Subcutaneous adipose tissue (tissue), 4 donors: ENCODE results near the gene IL1B. TPM values are rescaled to one million over a fixed set of nuclear protein-coding genes. Genes with fewer than 3 reads are reported as not detected.

ENCODE experiments used
- CTCF ChIP-seq: fragments of 450-650 bp; IDR thresholded peaks from one replicate; pipeline ENCODE4 v1.5.1; 2016; ENCODE audit warnings: low read depth, mild to moderate bottlenecking, control low read depth, antibody characterized with exemption, moderate library complexity
- total RNA-seq, 4 donors: library from RNA; depleted of rRNA; stranded (reverse); fragments of >200 nt; gene quantifications; one replicate each; pipeline ENCODE4 v1.1.0, GENCODE V29; 2016

Gene IL1B
- total RNA-seq, 4 donors from 2014 or later: 1.1 TPM; not detected in 3

DNA sequence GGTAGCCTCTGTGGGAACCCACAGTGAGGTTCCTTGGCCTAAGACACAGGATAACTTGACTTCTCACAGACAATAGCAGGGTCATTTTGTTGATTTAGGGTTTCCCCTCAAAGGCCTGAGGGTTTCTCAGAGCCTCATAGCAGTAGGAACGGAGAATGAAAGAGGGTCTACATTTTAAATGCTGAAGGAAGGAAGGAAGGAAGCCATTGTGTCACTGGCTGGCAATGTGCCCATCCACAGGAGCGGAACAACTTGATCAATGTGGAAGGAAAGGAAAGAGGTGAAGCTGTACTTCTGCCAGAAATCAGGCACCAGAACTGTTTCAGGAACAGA is 5.1 kb downstream of the IL1B start:
- TF ChIP-seq CTCF: no peak

GRCh38 chr2:112830682-112831512 is 5.7 kb downstream of the IL1B start:
- no peak for TF ChIP-seq CTCF

- TF ChIP-seq CTCF: no peak
Observed at GRCh38 chr2:112829961-112830681, 6.5 kb downstream of the IL1B start.

DNA sequence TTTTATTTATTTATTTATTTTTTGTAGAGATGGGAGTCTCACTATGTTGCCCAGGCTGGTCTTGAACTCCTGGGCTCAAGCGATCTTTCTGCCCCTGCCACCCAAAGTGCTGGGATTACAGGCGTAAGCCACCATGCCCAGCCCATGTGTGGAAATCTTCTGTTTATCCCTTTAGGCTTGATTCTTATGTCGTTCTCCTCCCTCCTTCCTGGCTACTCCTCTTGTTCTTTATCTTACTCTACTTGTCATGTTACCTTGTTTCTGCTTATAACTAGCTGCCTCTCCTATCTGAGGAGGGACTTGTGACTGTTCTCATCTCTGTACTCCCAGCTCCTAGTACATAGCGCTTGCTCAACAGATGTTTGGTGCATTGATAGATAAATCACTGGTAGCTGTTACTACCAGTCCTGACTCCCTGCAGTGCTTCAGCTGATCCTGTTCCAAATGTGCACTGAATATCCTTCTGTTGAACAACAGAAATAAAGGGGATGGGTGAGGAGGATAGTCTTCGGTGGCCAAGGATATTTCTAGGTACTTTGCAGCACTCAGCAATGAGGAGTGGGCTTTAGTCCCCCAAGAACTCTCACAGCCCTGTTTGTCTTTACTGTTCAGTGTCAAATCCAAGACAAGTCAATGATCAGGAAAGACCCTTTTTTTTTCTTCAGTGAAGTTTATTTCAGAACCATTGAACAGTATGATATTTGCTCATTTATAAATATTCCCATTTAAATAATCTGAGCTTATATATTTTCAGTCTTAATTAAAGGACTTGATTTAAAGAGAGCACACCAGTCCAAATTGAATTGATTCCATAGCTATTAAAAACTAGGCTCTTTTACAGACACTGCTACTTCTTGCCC is 7.2 kb downstream of the IL1B start:
- no peak for TF ChIP-seq CTCF

- no peak for TF ChIP-seq CTCF
Observed at GRCh38 chr2:112828251-112828691, 8.3 kb downstream of the IL1B start.

- no peak for TF ChIP-seq CTCF
Observed at GRCh38 chr2:112827604-112828185, 8.9 kb downstream of the IL1B start.

DNA sequence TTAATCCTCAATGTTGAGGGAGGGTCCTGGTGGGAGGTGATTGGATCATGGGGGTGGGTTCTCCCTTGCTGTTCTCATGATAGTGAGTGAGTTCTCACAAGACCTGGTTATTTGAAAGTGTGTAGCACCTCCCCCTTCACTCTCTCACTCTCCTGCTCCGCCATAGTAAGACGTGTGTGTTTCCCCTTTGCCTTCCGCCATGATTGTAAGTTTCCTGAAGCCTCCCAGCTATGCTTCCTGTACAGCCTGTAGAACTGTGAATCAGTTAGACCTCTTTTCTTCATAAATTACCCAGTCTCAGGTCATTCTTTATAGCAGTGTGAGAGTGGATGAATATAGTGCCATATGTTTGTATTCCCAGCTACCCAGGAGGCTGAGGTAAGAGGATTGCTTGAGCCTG is 9.6 kb downstream of the IL1B start:
- TF ChIP-seq CTCF: no peak
